Spleen (tissue), 11 donors: ENCODE measurements around the gene OLIG2. TPM values are rescaled to one million over a fixed set of nuclear protein-coding genes. Genes with fewer than 3 reads are reported as not detected.

ENCODE experiments used
- DNase-seq: peaks from one replicate; pipeline ENCODE4 v3.0.0-alpha.2; 2020
- H3K27ac ChIP-seq, 8 donors: fragments of 200-600 bp; sonication (generic) in 7 of 8; 1 replicate in 4 of 8; 2 replicates in 4 of 8; pipeline versions ENCODE4 v1.5.0 to v1.8.0; 2016 to 2021; ENCODE audit warnings: inconsistent platforms in 4 of 8, mild to moderate bottlenecking in 4 of 8, moderate library complexity in 1 of 8
- H3K27me3 ChIP-seq, 7 donors: fragments of 200-600 bp; sonication (generic) in 6 of 7; replicated peaks in 1 of 7; 1 replicate in 4 of 7; 2 replicates in 3 of 7; pipeline versions ENCODE4 v1.5.0 to v1.8.0; 2016 to 2021; ENCODE audit warnings: inconsistent platforms in 3 of 7, mild to moderate bottlenecking in 1 of 7
- H3K36me3 ChIP-seq, 6 donors: fragments of 200-600 bp; sonication (generic) in 5 of 6; 1 replicate in 4 of 6; 2 replicates in 2 of 6; pipeline versions ENCODE4 v1.5.0 to v1.8.0; 2016 to 2021; ENCODE audit warnings: inconsistent platforms in 2 of 6
- H3K4me1 ChIP-seq, 6 donors: fragments of 200-600 bp; sonication (generic) in 5 of 6; 1 replicate in 3 of 6; 2 replicates in 3 of 6; pipeline versions ENCODE4 v1.5.0 to v1.8.0; 2016 to 2021; ENCODE audit warnings: inconsistent platforms in 3 of 6
- H3K4me3 ChIP-seq, 8 donors: fragments of 200-600 bp; sonication (generic) in 7 of 8; 1 replicate in 4 of 8; 2 replicates in 4 of 8; pipeline versions ENCODE4 v1.5.0 to v1.8.0; 2016 to 2021; ENCODE audit warnings: inconsistent platforms in 4 of 8, mild to moderate bottlenecking in 4 of 8, moderate library complexity in 2 of 8
- H3K9me3 ChIP-seq, 8 donors: fragments of 200-600 bp; sonication (generic) in 7 of 8; 1 replicate in 4 of 8; 2 replicates in 4 of 8; pipeline versions ENCODE4 v1.5.0 to v1.8.0; 2016 to 2021; ENCODE audit warnings: inconsistent platforms in 4 of 8
- CTCF ChIP-seq, 11 experiments: fragments of 200-600 bp in 7 of 11; fragments of 450-650 bp in 4 of 11; sonication (generic) in 4 of 11; IDR thresholded peaks in 8 of 11; conservative IDR thresholded peaks in 3 of 11; 1 replicate in 7 of 11; 2 replicates in 4 of 11; pipeline versions ENCODE4 v1.4.0 to v1.8.0; 2016 to 2021; ENCODE audit warnings: antibody characterized with exemption in 11 of 11, inconsistent platforms in 4 of 11, mild to moderate bottlenecking in 1 of 11
- POLR2A ChIP-seq, 3 donors: fragments of 450-650 bp; IDR thresholded peaks; one replicate each; pipeline ENCODE4 v1.5.1; 2017; ENCODE audit warnings: antibody characterized with exemption in 3 of 3, mild to moderate bottlenecking in 1 of 3
- POLR2AphosphoS5 ChIP-seq, 3 donors: sonication (generic); formaldehyde crosslinking; IDR thresholded peaks; one replicate each; pipeline ENCODE4 v1.5.1; 2017; ENCODE audit warnings: antibody characterized with exemption in 3 of 3
- WGBS, 5 donors: extraction: QIAGEN DNeasy Blood & Tissue Kit in 3 of 5; methylation state at CpG; one replicate each; pipeline versions ENCODE4 v1.1.5 to v1.1.7; 2013 to 2018; 5-methylcytosine and 5-hydroxymethylcytosine counted together
- intact Hi-C: fragments of 100-400 bp; cut with DNase I; formaldehyde crosslinking; loops from one replicate; pipeline ENCODE4 v1.15.0; 2023; ENCODE audit warnings: low total_unique reads
- polyA plus RNA-seq, 3 donors: library from polyadenylated mRNA; stranded (reverse); fragments of 200-250 nt; gene quantifications; one replicate each; pipeline ENCODE4 v1.2.1, GENCODE V29; 2013
- total RNA-seq, 7 donors: library from RNA; depleted of rRNA in 3 of 7; stranded (reverse); fragments of >200 nt in 3 of 7; fragmentation: NEBNext Ultra II Directional in 4 of 7; extraction: Animal tissue kit (Norgen Biotek cat#: 25700) in 4 of 7; gene quantifications; one replicate each; pipeline versions ENCODE4 v1.1.0 to v1.2.1, GENCODE V29; 2016 to 2021
- donor health status: healthy with polysubstance abuse.
- donor health status: DM: no; HTN: no; CAD: no; lungs with moderate emphysema.
- donor health status: DM: no; HTN: no; CAD: no.
- donor health status: Bipolar disorder and iron deficiency.
- donor health status: healthy.
- donor health status: DM: no; HTN: no; CAD: no.
- donor health status: DM: yes; HTN: yes; CAD: no.

Gene OLIG2
- total and polyA plus RNA-seq, 10 donors: 0.03 to 0.23 TPM; not detected in 8

GRCh38 chr21:33027401-33028286, 1.9 kb downstream of the OLIG2 start:
- intact Hi-C loops: no loop called here
- Histone ChIP-seq H3K9me3 (no peaks in the 10 kb centered on the region), H3K36me3 (no peaks in the 10 kb centered on the region), H3K27me3 (peaks cover 27 to 100% (median 97%) of the 10 kb centered on the region in 7 donors), H3K27ac (no peak overlapping the region), H3K4me1 (peaks cover 8 to 75% (median 68%) of the 10 kb centered on the region in 6 donors), H3K4me3 (peak overlapping the region in 1 of 8 donors; percentile 41)
- WGBS, 5 donors: 3 to 7% (median 5%) methylated on average over 39 to 85 of the region's 85 CpGs
- TF ChIP-seq CTCF (IDR thresholded peaks at IDR 0.05 in 8 of 11, conservative IDR thresholded peaks at IDR 0.05 in 3 of 11) (no peak), POLR2A (IDR thresholded peaks at IDR 0.05) (no peak), POLR2AphosphoS5 (IDR thresholded peaks at IDR 0.05) (no peak)
- DNase-seq: no peak

DNA sequence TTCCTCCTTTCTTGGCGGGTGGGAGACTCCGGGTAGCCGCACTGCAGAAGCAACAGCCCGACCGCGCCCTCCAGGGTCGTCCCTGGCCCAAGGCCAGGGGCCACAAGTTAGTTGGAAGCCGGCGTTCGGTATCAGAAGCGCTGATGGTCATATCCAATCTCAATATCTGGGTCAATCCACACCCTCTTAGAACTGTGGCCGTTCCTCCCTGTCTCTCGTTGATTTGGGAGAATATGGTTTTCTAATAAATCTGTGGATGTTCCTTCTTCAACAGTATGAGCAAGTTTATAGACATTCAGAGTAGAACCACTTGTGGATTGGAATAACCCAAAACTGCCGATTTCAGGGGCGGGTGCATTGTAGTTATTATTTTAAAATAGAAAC, 2.5 kb downstream of the OLIG2 start:
- Histone ChIP-seq H3K4me1 (peaks cover 8 to 71% (median 62%) of the 10 kb centered on the region in 6 donors), H3K9me3 (no peaks in the 10 kb centered on the region), H3K27me3 (peaks cover 26 to 100% (median 97%) of the 10 kb centered on the region in 7 donors), H3K4me3 (peak overlapping the region in 1 of 8 donors; percentile 41), H3K27ac (no peak overlapping the region), H3K36me3 (no peaks in the 10 kb centered on the region)
- no peak for DNase-seq
- no peak for TF ChIP-seq POLR2A (IDR thresholded peaks at IDR 0.05)
- TF ChIP-seq CTCF (IDR thresholded peaks at IDR 0.05 in 8 of 11, conservative IDR thresholded peaks at IDR 0.05 in 3 of 11): no peak
- TF ChIP-seq POLR2AphosphoS5 (IDR thresholded peaks at IDR 0.05): no peak
- 3 to 7% (median 3%) methylated on average over 15 of the region's 15 CpGs for WGBS, 5 donors
- intact Hi-C loops: no loop called here

- H3K4me1 ChIP-seq: peaks cover 4 to 68% (median 56%) of the 10 kb centered on the region in 6 donors
- TF ChIP-seq CTCF (IDR thresholded peaks at IDR 0.05 in 8 of 11, conservative IDR thresholded peaks at IDR 0.05 in 3 of 11) (no peak), POLR2A (IDR thresholded peaks at IDR 0.05) (no peak), POLR2AphosphoS5 (IDR thresholded peaks at IDR 0.05) (no peak)
- intact Hi-C loops: no loop called here
- DNase-seq: no peak
- H3K27ac ChIP-seq: no peak overlapping the region
- no peaks in the 10 kb centered on the region for H3K9me3 ChIP-seq
- WGBS, 5 donors: 3 to 5% (median 3%) methylated on average over 28 of the region's 28 CpGs
- no peaks in the 10 kb centered on the region for H3K36me3 ChIP-seq
- peak overlapping the region in 3 of 8 donors; percentile 7 to 41 (median 20) for H3K4me3 ChIP-seq
- peaks cover 22 to 100% (median 97%) of the 10 kb centered on the region in 7 donors for H3K27me3 ChIP-seq
Measured at GRCh38 chr21:33028773-33029384, 3.1 kb downstream of the OLIG2 start.
